Esophagus squamous epithelium (tissue), 5 donors: ENCODE results near the gene KCNS3. TPM values are rescaled to one million over a fixed set of nuclear protein-coding genes. Genes with fewer than 3 reads are reported as not detected.

Experiments
- DNase-seq: peaks from one replicate; lab custom pipeline; 2025; lab: John Stamatoyannopoulos, UW
- H3K27ac ChIP-seq, 4 donors: fragments of 200-600 bp; sonication (generic); one replicate each; pipeline ENCODE4 v1.5.1; 2016 to 2019; ENCODE audit warnings: mild to moderate bottlenecking in 1 of 4
- H3K27me3 ChIP-seq, 4 donors: fragments of 200-600 bp; sonication (generic); 1 replicate in 3 of 4; 2 replicates in 1 of 4; pipeline versions ENCODE4 v1.5.1 to v1.6.0; 2017 to 2021; ENCODE audit warnings: antibody characterized with exemption in 1 of 4
- H3K36me3 ChIP-seq, 3 donors: fragments of 200-600 bp; sonication (generic); one replicate each; pipeline ENCODE4 v1.5.1; 2016 to 2019
- H3K4me1 ChIP-seq, 3 donors: fragments of 200-600 bp; sonication (generic); one replicate each; pipeline ENCODE4 v1.5.1; 2017 to 2019
- H3K4me3 ChIP-seq, 4 donors: fragments of 200-600 bp; sonication (generic); 1 replicate in 3 of 4; 2 replicates in 1 of 4; pipeline ENCODE4 v1.5.1; 2016 to 2019; ENCODE audit warnings: mild to moderate bottlenecking in 2 of 4, moderate library complexity in 1 of 4
- H3K9me3 ChIP-seq, 3 donors: fragments of 200-600 bp; sonication (generic); one replicate each; pipeline ENCODE4 v1.5.1; 2016 to 2019
- CTCF ChIP-seq, 6 experiments: fragments of 450-650 bp in 4 of 6; fragments of 200-600 bp in 2 of 6; sonication (generic) in 2 of 6; IDR thresholded peaks; one replicate each; pipeline ENCODE4 v1.5.1; 2016 to 2019; ENCODE audit warnings: antibody characterized with exemption in 6 of 6, mild to moderate bottlenecking in 4 of 6, moderate library complexity in 4 of 6
- POLR2A ChIP-seq, 4 donors: fragments of 450-650 bp; IDR thresholded peaks; one replicate each; pipeline ENCODE4 v1.6.1; 2017; ENCODE audit warnings: antibody characterized with exemption in 4 of 4, mild to moderate bottlenecking in 4 of 4, moderate library complexity in 3 of 4
- WGBS, 2 donors: methylation state at CpG; one replicate each; pipeline ENCODE4 v1.1.5; 2018; 5-methylcytosine and 5-hydroxymethylcytosine counted together
- intact Hi-C: fragments of 100-400 bp; cut with DNase I; formaldehyde crosslinking; loops from one replicate; pipeline ENCODE4 v1.15.0; 2022
- total RNA-seq, 4 donors: library from RNA; depleted of rRNA; stranded (reverse); fragments of >200 nt; gene quantifications; one replicate each; pipeline ENCODE4 v1.1.0, GENCODE V29; 2016
- donor health status: DM: yes; HTN: yes; CAD: no.

Gene KCNS3
- total RNA-seq, 4 donors from 2014 or later: 8.6 to 33.5 (median 21.5) TPM

GRCh38 chr2:17979707-17980106 is 101.2 kb downstream of the KCNS3 start:
- no peaks in the 10 kb centered on the region for H3K36me3 ChIP-seq
- no peak overlapping the region for H3K27ac ChIP-seq
- TF ChIP-seq POLR2A (IDR thresholded peaks at IDR 0.05) (no peak), CTCF (IDR thresholded peaks at IDR 0.05) (no peak)
- DNase-seq: no peak
- H3K9me3 ChIP-seq: no peaks in the 10 kb centered on the region
- intact Hi-C loops: no loop called here
- H3K4me3 ChIP-seq: no peak overlapping the region
- H3K4me1 ChIP-seq: peaks cover 0 to 9% (median 0%) of the 10 kb centered on the region in 3 donors
- H3K27me3 ChIP-seq: no peaks in the 10 kb centered on the region

- H3K36me3 ChIP-seq: no peaks in the 10 kb centered on the region
- no peak for TF ChIP-seq POLR2A (IDR thresholded peaks at IDR 0.05)
- no peak for TF ChIP-seq CTCF (IDR thresholded peaks at IDR 0.05)
- no peak for DNase-seq
- peaks cover 0 to 2% (median 0%) of the 10 kb centered on the region in 3 donors for H3K4me1 ChIP-seq
- H3K4me3 ChIP-seq: no peak overlapping the region
- WGBS, 2 donors: 54 to 70% methylated on average over 3 of the region's 3 CpGs
- H3K9me3 ChIP-seq: no peaks in the 10 kb centered on the region
- intact Hi-C loops: no loop called here
- no peak overlapping the region for H3K27ac ChIP-seq
- no peaks in the 10 kb centered on the region for H3K27me3 ChIP-seq
Observed at GRCh38 chr2:17981936-17982335, 103.5 kb downstream of the KCNS3 start.

Other genes starting within 250 kb of the KCNS3 start
- gene SMC6, start 124.9 kb upstream of the KCNS3 start, total RNA-seq: 10 to 100 TPM; 25.3 to 40.4 (median 31.7) TPM
- 10 to 100 TPM; 10.2 to 23.4 (median 18.9) TPM for gene GEN1, start 124.5 kb upstream of the KCNS3 start, total RNA-seq
- not detected for gene MSGN1, start 62.2 kb upstream of the KCNS3 start, total RNA-seq